ENCODE results near the gene DENND4B. TPM values are rescaled to one million over a fixed set of nuclear protein-coding genes. Genes with fewer than 3 reads are reported as not detected.

Gene DENND4B
- total and polyA plus RNA-seq, 9 of the 15 experiments (the other 6 are each of a cell fraction or from before 2014, with no cell fraction given): 9.5 to 80.5 (median 23.1) TPM

GRCh38 chr1:153945795-153946621 lies 510 bp downstream of the DENND4B start (continued):
- peak; percentile 65 to 76 for TF ChIP-seq MNT (conservative IDR thresholded peaks at IDR 0.05)
- no peak for TF ChIP-seq CBFB (CRISPR knock-in tag; IDR thresholded peaks at IDR 0.05)
- no peak for TF ChIP-seq ZNF609 (CRISPR knock-in tag; IDR thresholded peaks at IDR 0.05; ENCODE audit: borderline replicate concordance)
- TF ChIP-seq ZBTB8A (IDR thresholded peaks at IDR 0.05; ENCODE audit: partially characterized antibody): no peak
- TF ChIP-seq CHAMP1 (IDR thresholded peaks at IDR 0.05): no peak
- no peak for TF ChIP-seq HNRNPLL (IDR thresholded peaks at IDR 0.05; ENCODE audit: low read depth, low read length, poor library complexity, severe bottlenecking)
- no peak for TF ChIP-seq IRF9 (tag; IDR thresholded peaks at IDR 0.05)
- no peak for TF ChIP-seq ZNF143 (CRISPR knock-in tag; IDR thresholded peaks at IDR 0.05)
- TF ChIP-seq GATAD2A (IDR thresholded peaks at IDR 0.05): no peak
- no peak for TF ChIP-seq ZFP30 (CRISPR knock-in tag; IDR thresholded peaks at IDR 0.05; ENCODE audit: borderline replicate concordance)
- TF ChIP-seq MAX (CRISPR knock-in tag; IDR thresholded peaks at IDR 0.05): peak; percentile 57
- TF ChIP-seq SRSF7 (optimal IDR thresholded peaks at IDR 0.05; ENCODE audit: low read depth, low read length): no peak
- TF ChIP-seq EZH2 (IDR thresholded peaks at IDR 0.05; ENCODE audit: borderline replicate concordance, low read depth, low read length): no peak
- no peak for TF ChIP-seq ZNF444 (CRISPR knock-in tag; IDR thresholded peaks at IDR 0.05)
- no peak for TF ChIP-seq NFE2 (IDR thresholded peaks at IDR 0.05; ENCODE audit: low read depth)
- no peak for TF ChIP-seq MYNN (IDR thresholded peaks at IDR 0.05)
- no peak for TF ChIP-seq MYNN (CRISPR knock-in tag; IDR thresholded peaks at IDR 0.05)
- TF ChIP-seq TBL1XR1 (IDR thresholded peaks at IDR 0.05; ENCODE audit: low read length in 2 of 2): no peak

All from K562 (cell line).